Activated CD4-positive, alpha-beta T cell treated with anti-CD3 and anti-CD28 coated beads, Interleukin-2, amount 10 ng/mL, durations not matched to agents 7 days and 5 days (primary cell): ENCODE data around the gene SUPT7L. TPM values are rescaled to one million over a fixed set of nuclear protein-coding genes. Genes with fewer than 3 reads are reported as not detected.
"Not testable (repeated sequence)": the region's sequence is repeated elsewhere in the genome, so short reads cannot be mapped to it uniquely, and the experiment has no call there.

Source experiments
- CTCF ChIA-PET: fragments of 350-600 bp; sonication (Branson Sonifier 250); formaldehyde crosslinking; loops from one replicate; lab custom pipeline; 2021; ENCODE audit warnings: antibody characterized with exemption; lab: Charles Lee
- POLR2A ChIA-PET: fragments of 350-600 bp; sonication (Branson Sonifier 250); formaldehyde crosslinking; loops from one replicate; lab custom pipeline; 2021; ENCODE audit warnings: antibody characterized with exemption; lab: Charles Lee
- DNase-seq: peaks from one replicate; pipeline ENCODE4 v3.0.0-alpha.2; 2020
- H3K27ac Mint-ChIP-seq: one replicate; pipeline ENCODE4 v1.8.0; 2021; ENCODE audit warnings: mild to moderate bottlenecking, moderate library complexity, mixed read lengths
- H3K27me3 Mint-ChIP-seq: one replicate; pipeline ENCODE4 v1.8.0; 2021; ENCODE audit warnings: mixed read lengths
- H3K36me3 Mint-ChIP-seq: one replicate; pipeline ENCODE4 v1.8.0; 2021; ENCODE audit warnings: low read depth, mixed read lengths
- H3K4me1 Mint-ChIP-seq: one replicate; pipeline ENCODE4 v1.8.0; 2021; ENCODE audit warnings: mixed read lengths
- H3K4me3 Mint-ChIP-seq: one replicate; pipeline ENCODE4 v1.8.0; 2021; ENCODE audit warnings: mild to moderate bottlenecking, moderate library complexity, mixed read lengths
- H3K9me3 Mint-ChIP-seq: one replicate; pipeline ENCODE4 v1.8.0; 2021; ENCODE audit warnings: mixed read lengths
- total RNA-seq, 2 experiments: library from RNA; stranded (reverse); gene quantifications; one replicate each; pipeline ENCODE4 v1.2.3, GENCODE V29; 2021

SUPT7L gene
- total RNA-seq, 2 experiments from 2014 or later = 34.5 to 36.2 TPM

DNA sequence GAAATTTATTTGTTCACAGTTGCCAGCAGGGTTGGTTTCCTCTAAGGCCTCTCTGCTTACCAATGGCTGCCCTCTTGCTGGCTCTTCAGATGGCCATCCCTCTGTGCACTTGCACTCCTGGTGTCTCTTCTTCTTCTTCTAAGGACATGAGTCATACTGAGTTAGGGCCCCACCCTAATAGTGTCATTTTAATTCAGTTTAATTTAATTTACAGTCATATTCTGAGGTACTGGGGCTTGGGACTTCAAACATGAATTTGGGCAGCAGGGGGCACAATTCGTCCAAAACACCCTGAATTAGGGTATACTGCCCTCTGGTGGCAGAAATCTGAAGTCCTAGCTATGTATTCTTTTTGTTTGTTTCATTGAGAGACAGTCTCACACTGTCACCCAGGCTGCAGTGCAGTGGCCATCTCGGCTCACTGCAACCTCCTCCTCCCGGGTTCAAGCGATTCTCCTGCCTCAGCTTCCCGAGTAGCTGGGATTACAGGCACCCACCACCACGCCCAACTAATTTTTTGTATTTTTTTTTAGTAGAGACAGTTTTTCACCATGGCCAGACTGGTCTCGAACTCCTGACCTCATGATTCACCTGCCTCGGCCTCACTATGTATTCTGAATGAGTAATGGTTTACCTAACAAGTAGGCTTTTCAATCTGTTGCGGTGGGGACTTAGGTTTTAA is 20.1 kb upstream of the SUPT7L start:
- H3K4me1 Mint-ChIP-seq = peaks cover 26% of the 10 kb centered on the region
- H3K4me3 Mint-ChIP-seq = no peak overlapping the region
- H3K9me3 Mint-ChIP-seq = no peaks in the 10 kb centered on the region
- H3K27me3 Mint-ChIP-seq = no peaks in the 10 kb centered on the region
- H3K27ac Mint-ChIP-seq = peak overlapping the region; percentile 82
- H3K36me3 Mint-ChIP-seq = peaks cover 26% of the 10 kb centered on the region
- peak; percentile 96 for DNase-seq
- ChIA-PET CTCF (interaction anchor here (0.5 to 4.4 kb wide), 63 partner anchors 8 to 772 kb away, joined by 3 to 56 read pairs (median 4); partner anchors contain the start of genes CCDC121, GPN1, GTF3C2 and NRBP1), POLR2A (no interaction called here)

- H3K4me3 Mint-ChIP-seq, H3K9me3 Mint-ChIP-seq, DNase-seq, POLR2A ChIA-PET, H3K27ac Mint-ChIP-seq, H3K27me3 Mint-ChIP-seq: not testable (repeated sequence)
- CTCF ChIA-PET = interaction anchor here (0.6 to 4.4 kb wide), 28 partner anchors 11 to 832 kb away, joined by 3 to 56 read pairs (median 4); partner anchors contain the start of genes PPM1G, SLC4A1AP, SUPT7L and ZNF513
- H3K4me1 Mint-ChIP-seq = peaks cover 26% of the 10 kb centered on the region
- H3K36me3 Mint-ChIP-seq = peaks cover 26% of the 10 kb centered on the region
These were observed 18.9 kb upstream of the SUPT7L start for GRCh38 chr2:27682334-27682771.

GRCh38 chr2:27681841-27682240 is 18.4 kb upstream of the SUPT7L start:
- H3K27me3 Mint-ChIP-seq = no peaks in the 10 kb centered on the region
- H3K36me3 Mint-ChIP-seq = peaks cover 28% of the 10 kb centered on the region
- no peaks in the 10 kb centered on the region for H3K9me3 Mint-ChIP-seq
- DNase-seq = no peak
- no peak overlapping the region for H3K4me3 Mint-ChIP-seq
- peaks cover 26% of the 10 kb centered on the region for H3K4me1 Mint-ChIP-seq
- CTCF ChIA-PET = interaction anchor here (0.6 to 4.4 kb wide), 10 partner anchors 10 to 272 kb away, joined by 3 to 56 read pairs (median 9); partner anchors contain the start of genes PPM1G, SLC4A1AP and SUPT7L
- POLR2A ChIA-PET = no interaction called here
- no peak overlapping the region for H3K27ac Mint-ChIP-seq

DNA sequence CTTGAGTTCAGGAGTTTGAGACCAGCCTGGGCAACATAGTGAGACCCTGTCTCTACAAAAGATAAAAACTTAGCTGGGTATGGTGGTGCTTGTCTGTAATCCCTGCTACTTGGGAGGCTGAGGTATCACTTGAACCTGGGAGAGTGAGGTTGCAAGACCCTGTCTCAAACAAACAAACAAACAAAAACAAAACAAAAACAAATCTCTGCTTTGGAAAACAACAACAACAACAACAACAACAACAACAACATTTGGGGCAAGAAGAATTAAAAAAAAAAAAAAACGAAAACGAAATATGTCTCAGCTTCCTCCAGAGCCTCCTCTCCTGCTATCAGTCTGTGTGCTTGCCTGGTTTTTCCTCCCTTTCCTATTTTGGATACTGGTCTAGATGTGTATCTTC is 17.2 kb upstream of the SUPT7L start:
- Mint-ChIP-seq H3K36me3 (peaks cover 25% of the 10 kb centered on the region), H3K9me3 (no peaks in the 10 kb centered on the region), H3K27ac (no peak overlapping the region), H3K4me3 (no peak overlapping the region), H3K27me3 (no peaks in the 10 kb centered on the region), H3K4me1 (peaks cover 25% of the 10 kb centered on the region)
- ChIA-PET POLR2A (interaction anchor here (0.7 kb wide), 1 partner anchor 806 kb away, joined by 3 read pairs; no protein-coding TSS in a partner anchor), CTCF (interaction anchor here (0.6 to 1.3 kb wide), 3 partner anchors 311 to 945 kb away, joined by 3 to 5 read pairs (median 3); no protein-coding TSS in a partner anchor)
- no peak for DNase-seq

DNA sequence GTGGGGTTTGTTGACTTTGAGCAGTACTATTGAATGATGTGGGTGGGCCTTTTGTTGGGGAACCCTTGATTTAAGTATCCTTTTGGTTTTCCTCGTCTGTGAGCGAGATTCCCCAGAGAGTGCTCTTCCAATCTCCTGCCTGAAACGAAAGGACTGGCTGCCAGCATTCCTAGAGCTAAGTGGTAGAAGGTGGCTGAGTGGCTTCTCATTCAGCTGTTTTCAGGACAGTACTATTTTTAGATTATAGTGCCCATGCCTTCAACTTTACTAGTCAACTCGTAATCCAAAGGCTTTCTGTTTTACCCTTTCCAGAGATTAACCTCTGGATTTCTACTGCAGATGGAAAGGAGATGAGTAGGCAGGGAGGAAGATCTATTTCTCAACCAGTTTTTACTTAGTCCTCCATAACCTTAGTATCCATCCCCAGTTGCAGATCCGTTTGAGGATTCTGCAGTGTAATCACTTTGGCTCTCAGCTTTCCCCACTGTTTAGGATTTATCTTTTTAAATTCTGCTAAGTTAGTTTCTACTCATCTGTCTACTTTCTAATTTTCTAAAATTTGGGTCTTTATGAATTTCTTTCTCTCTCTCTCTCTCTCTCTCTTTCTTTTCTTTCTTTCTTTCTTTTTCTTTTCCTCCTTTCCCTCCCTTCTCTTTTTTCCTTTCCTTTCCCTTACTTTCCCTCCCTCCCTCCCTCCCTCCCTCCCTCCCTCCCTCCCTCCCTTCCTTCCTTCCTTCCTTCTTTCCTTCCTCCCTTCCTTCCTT is 9.5 kb upstream of the SUPT7L start:
- Mint-ChIP-seq H3K27me3 (no peaks in the 10 kb centered on the region), H3K4me3 (no peak overlapping the region), H3K4me1 (peaks cover 1% of the 10 kb centered on the region), H3K36me3 (peaks cover 41% of the 10 kb centered on the region), H3K27ac (no peak overlapping the region), H3K9me3 (no peaks in the 10 kb centered on the region)
- CTCF ChIA-PET = interaction anchor here (0.7 to 1.9 kb wide), 4 partner anchors 10 to 27 kb away, joined by 3 to 9 read pairs (median 6); no protein-coding TSS in a partner anchor
- DNase-seq = no peak
- POLR2A ChIA-PET = no interaction called here

DNA sequence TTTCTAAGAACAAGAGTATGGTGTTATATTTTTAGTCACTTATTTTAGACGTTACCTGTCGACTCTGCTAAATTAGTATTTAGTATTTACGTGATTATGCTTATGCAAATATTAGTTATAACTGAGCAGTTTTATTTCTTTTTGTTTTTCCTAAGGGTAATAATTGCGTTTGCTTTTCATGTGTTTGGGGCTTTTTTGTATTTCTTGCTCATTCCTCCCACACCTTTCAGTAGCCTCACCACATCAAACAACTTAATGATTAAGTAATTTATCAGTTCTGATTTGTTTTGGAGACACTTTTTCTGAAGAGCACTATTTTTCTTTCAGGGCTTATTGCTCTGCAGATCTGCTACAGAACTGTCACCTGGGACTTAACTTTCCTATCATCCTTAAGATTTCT is 7.8 kb upstream of the SUPT7L start:
- ChIA-PET CTCF (interaction anchor here (1.3 kb wide), 1 partner anchor 11 kb away, joined by 5 read pairs; no protein-coding TSS in a partner anchor), POLR2A (interaction anchor here (0.7 kb wide), 1 partner anchor 563 kb away, joined by 3 read pairs; no protein-coding TSS in a partner anchor)
- Mint-ChIP-seq H3K27me3 (no peaks in the 10 kb centered on the region), H3K4me1 (peaks cover 7% of the 10 kb centered on the region), H3K4me3 (no peak overlapping the region), H3K9me3 (no peaks in the 10 kb centered on the region), H3K36me3 (peaks cover 42% of the 10 kb centered on the region), H3K27ac (no peak overlapping the region)
- no peak for DNase-seq

- H3K36me3 Mint-ChIP-seq = peaks cover 34% of the 10 kb centered on the region
- peaks cover 33% of the 10 kb centered on the region for H3K4me1 Mint-ChIP-seq
- H3K9me3 Mint-ChIP-seq = no peaks in the 10 kb centered on the region
- ChIA-PET POLR2A (no interaction called here), CTCF (interaction anchor here (2.3 kb wide), 1 partner anchor 16 kb away, joined by 12 read pairs; no protein-coding TSS in a partner anchor)
- no peak overlapping the region for H3K27ac Mint-ChIP-seq
- DNase-seq = no peak
- no peaks in the 10 kb centered on the region for H3K27me3 Mint-ChIP-seq
- no peak overlapping the region for H3K4me3 Mint-ChIP-seq
These were observed 4.0 kb upstream of the SUPT7L start for GRCh38 chr2:27667446-27667845.

GRCh38 chr2:27664622-27665363 is 1.4 kb upstream of the SUPT7L start:
- CTCF ChIA-PET = interaction anchor here (0.6 to 7.1 kb wide), 2 partner anchors 19 to 461 kb away, joined by 4 to 56 read pairs; no protein-coding TSS in a partner anchor
- Mint-ChIP-seq H3K4me1 (peaks cover 47% of the 10 kb centered on the region), H3K4me3 (peak overlapping the region; percentile 100), H3K9me3 (no peaks in the 10 kb centered on the region), H3K27ac (peak overlapping the region; percentile 100), H3K36me3 (peaks cover 36% of the 10 kb centered on the region), H3K27me3 (no peaks in the 10 kb centered on the region)
- no peak for DNase-seq
- POLR2A ChIA-PET = no interaction called here

DNA sequence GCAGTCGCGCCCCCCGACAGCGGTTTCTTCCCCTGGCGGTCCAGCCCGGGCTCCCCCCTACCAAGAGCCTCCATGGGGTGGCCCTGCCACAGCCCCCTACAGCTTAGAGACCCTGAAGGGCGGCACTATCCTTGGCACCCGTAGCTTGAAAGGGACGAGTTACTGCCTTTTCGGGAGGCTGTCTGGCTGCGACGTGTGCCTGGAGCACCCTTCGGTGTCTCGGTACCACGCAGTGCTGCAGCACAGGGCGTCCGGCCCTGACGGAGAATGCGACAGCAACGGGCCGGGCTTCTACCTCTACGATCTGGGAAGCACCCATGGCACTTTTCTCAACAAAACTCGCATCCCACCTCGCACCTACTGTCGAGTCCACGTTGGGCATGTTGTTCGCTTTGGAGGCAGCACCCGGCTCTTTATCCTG is 750 bp upstream of the SUPT7L start:
- Mint-ChIP-seq H3K4me1 (peaks cover 47% of the 10 kb centered on the region), H3K36me3 (peaks cover 38% of the 10 kb centered on the region), H3K4me3 (peak overlapping the region; percentile 100), H3K27ac (peak overlapping the region; percentile 100), H3K9me3 (no peaks in the 10 kb centered on the region), H3K27me3 (no peaks in the 10 kb centered on the region)
- ChIA-PET POLR2A (no interaction called here), CTCF (interaction anchor here (1.2 to 7.1 kb wide), 2 partner anchors 19 to 293 kb away, joined by 3 to 56 read pairs; no protein-coding TSS in a partner anchor)
- no peak for DNase-seq

GRCh38 chr2:27661371-27661770 is 2.0 kb downstream of the SUPT7L start:
- peak overlapping the region; percentile 100 for H3K4me3 Mint-ChIP-seq
- no peak for DNase-seq
- H3K27me3 Mint-ChIP-seq = no peaks in the 10 kb centered on the region
- CTCF ChIA-PET = interaction anchor here (7.1 kb wide), 1 partner anchor 22 kb away, joined by 56 read pairs; no protein-coding TSS in a partner anchor
- H3K4me1 Mint-ChIP-seq = peaks cover 42% of the 10 kb centered on the region
- POLR2A ChIA-PET = no interaction called here
- peaks cover 35% of the 10 kb centered on the region for H3K36me3 Mint-ChIP-seq
- no peak overlapping the region for H3K27ac Mint-ChIP-seq
- H3K9me3 Mint-ChIP-seq = no peaks in the 10 kb centered on the region

DNA sequence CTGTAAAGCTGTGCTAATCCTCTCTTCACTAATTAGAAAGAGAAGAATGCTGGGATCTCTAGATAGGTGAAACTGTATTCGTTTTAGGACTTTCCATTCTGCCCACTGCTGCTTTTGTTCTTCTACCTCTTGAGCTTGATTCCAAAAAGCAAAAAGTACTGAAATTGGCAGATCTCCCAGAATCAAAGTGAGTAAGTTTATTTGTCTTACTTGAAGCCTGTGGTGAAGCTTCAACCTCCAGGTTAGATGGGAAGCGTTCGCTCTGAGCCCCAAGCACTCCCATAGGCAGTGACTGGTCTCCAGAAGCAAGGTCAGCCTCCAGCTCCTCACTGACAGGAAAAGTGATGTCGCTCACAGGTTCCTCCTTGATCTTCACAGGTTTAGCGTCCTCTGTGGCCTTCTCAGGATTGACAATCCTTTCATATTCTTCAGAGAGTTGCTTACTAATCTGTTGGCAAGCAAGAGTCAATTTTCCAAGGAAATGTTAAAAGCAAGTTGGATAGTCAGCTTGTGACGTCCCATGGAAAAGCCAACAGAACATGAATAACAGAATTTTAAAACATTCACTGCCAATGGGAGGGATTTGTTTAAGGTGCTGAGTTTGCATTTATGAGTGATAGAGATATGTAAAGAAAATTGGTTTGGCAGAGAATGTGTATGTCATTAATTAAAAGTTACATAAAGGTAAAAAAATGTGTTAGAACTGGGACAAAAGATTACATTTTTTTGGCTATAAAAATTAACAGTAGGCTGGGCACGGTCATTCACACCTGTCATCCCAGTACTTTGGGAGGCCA is 8.1 kb downstream of the SUPT7L start:
- no peaks in the 10 kb centered on the region for H3K9me3 Mint-ChIP-seq
- H3K4me1 Mint-ChIP-seq = peaks cover 2% of the 10 kb centered on the region
- H3K36me3 Mint-ChIP-seq = peaks cover 49% of the 10 kb centered on the region
- ChIA-PET POLR2A (interaction anchor here (0.6 kb wide), 1 partner anchor 16 kb away, joined by 5 read pairs; no protein-coding TSS in a partner anchor), CTCF (interaction anchor here (0.6 to 3.1 kb wide), 5 partner anchors 12 to 73 kb away, joined by 3 to 9 read pairs (median 5); no protein-coding TSS in a partner anchor)
- H3K27me3 Mint-ChIP-seq = no peaks in the 10 kb centered on the region
- H3K4me3 Mint-ChIP-seq = no peak overlapping the region
- no peak overlapping the region for H3K27ac Mint-ChIP-seq
- no peak for DNase-seq
